Gastroesophageal sphincter (tissue), 3 donors: ENCODE data around the gene IFT88.

Experiments used
- EP300 ChIP-seq: sonication (generic); formaldehyde crosslinking; IDR thresholded peaks from one replicate; pipeline ENCODE4 v1.6.1; 2017; ENCODE audit warnings: antibody characterized with exemption, mild to moderate bottlenecking
- POLR2A ChIP-seq, 2 donors: fragments of 450-650 bp; IDR thresholded peaks; one replicate each; pipeline ENCODE4 v1.6.1; 2017; ENCODE audit warnings: antibody characterized with exemption in 2 of 2, mild to moderate bottlenecking in 2 of 2, moderate library complexity in 1 of 2
- POLR2AphosphoS5 ChIP-seq: sonication (generic); formaldehyde crosslinking; IDR thresholded peaks from one replicate; pipeline ENCODE4 v1.6.1; 2017; ENCODE audit warnings: antibody characterized with exemption
- TF ChIP-seq, protein P1 (sequence below), 4 experiments: fragments of 200-600 bp in 2 of 4; fragments of 450-650 bp in 2 of 4; sonication (generic) in 1 of 4; IDR thresholded peaks; one replicate each; pipeline ENCODE4 v1.5.1; 2017 to 2019; ENCODE audit warnings: antibody characterized with exemption in 4 of 4, mild to moderate bottlenecking in 2 of 4, moderate library complexity in 2 of 4

DNA sequence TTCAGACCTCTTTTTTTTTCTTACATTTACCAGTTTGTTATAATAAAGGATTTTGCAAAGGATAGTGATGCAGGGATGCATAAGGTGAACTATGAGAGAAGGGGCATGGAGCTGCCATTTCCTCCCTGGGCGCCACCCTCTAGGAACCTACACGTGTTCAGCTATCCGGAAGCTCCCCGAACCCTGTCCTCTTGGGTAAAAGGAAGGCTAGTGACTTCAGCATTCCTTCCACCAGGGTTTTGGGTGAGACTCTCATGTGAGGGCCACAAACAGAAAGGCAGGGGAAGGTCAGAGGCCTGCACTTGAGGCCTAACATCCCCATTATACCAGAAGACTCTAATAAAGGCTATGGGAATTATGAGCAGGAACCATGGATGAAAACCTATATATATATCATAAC, 57.3 kb downstream of the IFT88 start:
- TF ChIP-seq POLR2A (IDR thresholded peaks at IDR 0.05), result no peak
- TF ChIP-seq, protein P1, sequence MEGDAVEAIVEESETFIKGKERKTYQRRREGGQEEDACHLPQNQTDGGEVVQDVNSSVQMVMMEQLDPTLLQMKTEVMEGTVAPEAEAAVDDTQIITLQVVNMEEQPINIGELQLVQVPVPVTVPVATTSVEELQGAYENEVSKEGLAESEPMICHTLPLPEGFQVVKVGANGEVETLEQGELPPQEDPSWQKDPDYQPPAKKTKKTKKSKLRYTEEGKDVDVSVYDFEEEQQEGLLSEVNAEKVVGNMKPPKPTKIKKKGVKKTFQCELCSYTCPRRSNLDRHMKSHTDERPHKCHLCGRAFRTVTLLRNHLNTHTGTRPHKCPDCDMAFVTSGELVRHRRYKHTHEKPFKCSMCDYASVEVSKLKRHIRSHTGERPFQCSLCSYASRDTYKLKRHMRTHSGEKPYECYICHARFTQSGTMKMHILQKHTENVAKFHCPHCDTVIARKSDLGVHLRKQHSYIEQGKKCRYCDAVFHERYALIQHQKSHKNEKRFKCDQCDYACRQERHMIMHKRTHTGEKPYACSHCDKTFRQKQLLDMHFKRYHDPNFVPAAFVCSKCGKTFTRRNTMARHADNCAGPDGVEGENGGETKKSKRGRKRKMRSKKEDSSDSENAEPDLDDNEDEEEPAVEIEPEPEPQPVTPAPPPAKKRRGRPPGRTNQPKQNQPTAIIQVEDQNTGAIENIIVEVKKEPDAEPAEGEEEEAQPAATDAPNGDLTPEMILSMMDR (IDR thresholded peaks at IDR 0.05), result no peak
- no peak for TF ChIP-seq POLR2AphosphoS5
- no peak for TF ChIP-seq EP300
